SK-N-SH (cell line): Measurements from ENCODE around the gene OR2S2. TPM values are rescaled to one million over a fixed set of nuclear protein-coding genes. Genes with fewer than 3 reads are reported as not detected.

Experiments used
- CTCF ChIA-PET: fragments of 300-600, 350-600 bp; formaldehyde crosslinking; extraction: SDS; loops from one replicate; lab custom pipeline; 2021; lab: Yijun Ruan, JAX
- POLR2A ChIA-PET: fragments of 350-600 bp; sonication (Branson Sonifier 250); formaldehyde crosslinking; extraction: SDS; loops from one replicate; lab custom pipeline; 2020; ENCODE audit warnings: antibody characterized with exemption, inconsistent platforms; lab: Yijun Ruan, JAX
- DNase-seq: peaks from one replicate; pipeline ENCODE4 v3.0.0; 2012
- H2AFZ ChIP-seq: fragments of 200-600 bp; sonication (generic); 2 replicates; pipeline ENCODE4 v1.8.1; 2016; ENCODE audit warnings: antibody characterized with exemption, mild to moderate bottlenecking, low read depth
- H3F3A ChIP-seq: fragments of 200-600 bp; sonication (generic); replicated peaks from 2 replicates; pipeline ENCODE3; 2016; ENCODE audit warnings: antibody characterized with exemption, mild to moderate bottlenecking; ENCODE audit not compliant: insufficient read depth
- H3K27ac ChIP-seq, 2 experiments: fragments of 200-500 bp in 1 of 2; fragments of 200-600 bp in 1 of 2; sonication (Bioruptor generic) in 1 of 2; sonication (generic), shearing (Covaris generic) in 1 of 2; 2 replicates each; pipeline versions ENCODE4 v1.5.1 to v1.6.1; 2014 to 2016; ENCODE audit warnings: low read depth in 2 of 2, inconsistent platforms in 1 of 2, low read length in 1 of 2, mild to moderate bottlenecking in 1 of 2, mixed read lengths in 1 of 2
- H3K27me3 ChIP-seq: fragments of 200-600 bp; sonication (generic), shearing (Covaris generic); 2 replicates; pipeline ENCODE4 v1.6.1; 2016; ENCODE audit warnings: mixed run types; ENCODE audit not compliant: insufficient read depth
- H3K36me3 ChIP-seq, 2 experiments: fragments of 200-500 bp in 1 of 2; fragments of 200-600 bp in 1 of 2; sonication (Bioruptor generic) in 1 of 2; sonication (generic) in 1 of 2; replicated peaks in 1 of 2; 2 replicates each; pipeline versions ENCODE3 to v1.5.1; 2014 to 2016; ENCODE audit warnings: low read length in 1 of 2, mild to moderate bottlenecking in 1 of 2; ENCODE audit not compliant: insufficient read depth in 2 of 2, control insufficient read depth in 1 of 2
- H3K4me1 ChIP-seq, 2 experiments: fragments of 200-500 bp in 1 of 2; fragments of 200-600 bp in 1 of 2; sonication (Bioruptor generic) in 1 of 2; sonication (generic), shearing (Covaris generic) in 1 of 2; 2 replicates each; pipeline versions ENCODE4 v1.5.1 to v1.6.1; 2014 to 2016; ENCODE audit warnings: low read depth in 1 of 2, low read length in 1 of 2, mixed run types in 1 of 2; ENCODE audit not compliant: insufficient read depth in 2 of 2, control insufficient read depth in 1 of 2
- H3K4me2 ChIP-seq: fragments of 200-600 bp; sonication (generic), shearing (Covaris generic); 2 replicates; pipeline ENCODE4 v1.6.1; 2017; ENCODE audit warnings: mixed run types
- H3K4me3 ChIP-seq, 2 experiments: fragments of 200-500 bp in 1 of 2; fragments of 200-600 bp in 1 of 2; sonication (Bioruptor generic) in 1 of 2; sonication (generic), shearing (Covaris generic) in 1 of 2; 2 replicates each; pipeline versions ENCODE4 v1.5.1 to v1.8.1; 2014 to 2016; ENCODE audit warnings: low read depth in 2 of 2, inconsistent platforms in 1 of 2, low read length in 1 of 2, mild to moderate bottlenecking in 1 of 2, mixed read lengths in 1 of 2, moderate library complexity in 1 of 2
- H3K79me2 ChIP-seq: fragments of 200-600 bp; sonication (generic); 2 replicates; pipeline ENCODE4 v1.8.1; 2017; ENCODE audit warnings: mild to moderate bottlenecking; ENCODE audit not compliant: insufficient read depth
- H3K9ac ChIP-seq: fragments of 200-600 bp; sonication (generic); 2 replicates; pipeline ENCODE4 v1.6.1; 2017; ENCODE audit warnings: mixed run types
- H3K9me2 ChIP-seq: fragments of 200-600 bp; sonication (generic); 2 replicates; pipeline ENCODE4 v1.6.1; 2017; ENCODE audit warnings: mixed run types
- H3K9me3 ChIP-seq: fragments of 200-600 bp; sonication (generic); 2 replicates; pipeline ENCODE4 v1.6.1; 2017; ENCODE audit warnings: mixed run types, mild to moderate bottlenecking, moderate library complexity
- H4K20me1 ChIP-seq: fragments of 200-600 bp; sonication (generic); 2 replicates; pipeline ENCODE4 v1.6.1; 2017; ENCODE audit warnings: mild to moderate bottlenecking, mixed run types; ENCODE audit not compliant: insufficient read depth
- ELF1 ChIP-seq: IDR thresholded peaks from 2 replicates; pipeline ENCODE4 v1.4.0; 2012
- EP300 ChIP-seq, 2 experiments: IDR thresholded peaks; 2 replicates each; pipeline versions ENCODE4 v1.4.0 to v1.6.1; 2012; ENCODE audit warnings: borderline replicate concordance in 1 of 2, low read depth in 1 of 2, low read length in 1 of 2
- FOSL2 ChIP-seq: IDR thresholded peaks from 2 replicates; pipeline ENCODE4 v1.4.0; 2012; ENCODE audit warnings: low read depth, mild to moderate bottlenecking, moderate library complexity, borderline replicate concordance
- FOXJ3 ChIP-seq: sonication (generic); formaldehyde crosslinking; IDR thresholded peaks from 2 replicates; pipeline ENCODE4 v1.5.1; 2020; ENCODE audit warnings: mild to moderate bottlenecking, missing genetic modification reagents
- FOXM1 ChIP-seq: IDR thresholded peaks from 2 replicates; pipeline ENCODE4 v1.4.0; 2012; ENCODE audit warnings: low read depth, mild to moderate bottlenecking
- IRF3 ChIP-seq: fragments of 150-350 bp; IDR thresholded peaks from 2 replicates; pipeline ENCODE4 v1.6.1; 2016; ENCODE audit warnings: mild to moderate bottlenecking, low read depth, low read length
- JUND ChIP-seq: IDR thresholded peaks from 2 replicates; pipeline ENCODE4 v1.4.0; 2012
- MAX ChIP-seq: IDR thresholded peaks from 2 replicates; pipeline ENCODE4 v1.4.0; 2012; ENCODE audit warnings: low read depth
- MEF2A ChIP-seq: IDR thresholded peaks from 2 replicates; pipeline ENCODE4 v1.4.0; 2012; ENCODE audit warnings: low read depth, borderline replicate concordance
- NFIC ChIP-seq: IDR thresholded peaks from 2 replicates; pipeline ENCODE4 v1.4.0; 2012; ENCODE audit warnings: borderline replicate concordance
- NRF1 ChIP-seq: IDR thresholded peaks from 2 replicates; pipeline ENCODE4 v1.6.1; 2012; ENCODE audit warnings: low read depth, mild to moderate bottlenecking, low read length
- PBX3 ChIP-seq: IDR thresholded peaks from 2 replicates; pipeline ENCODE4; 2012
- RAD21 ChIP-seq: IDR thresholded peaks from 2 replicates; pipeline ENCODE4 v1.6.1; 2012; ENCODE audit warnings: mild to moderate bottlenecking, low read length
- RFX5 ChIP-seq: IDR thresholded peaks from 2 replicates; pipeline ENCODE4 v1.6.1; 2012; ENCODE audit warnings: mild to moderate bottlenecking, improper control_type of control experiment, low read length
- RXRA ChIP-seq: IDR thresholded peaks from 2 replicates; pipeline ENCODE4 v1.4.0; 2012; ENCODE audit warnings: low read depth, mild to moderate bottlenecking, borderline replicate concordance
- SIN3A ChIP-seq: IDR thresholded peaks from 2 replicates; pipeline ENCODE4 v1.6.1; 2012; ENCODE audit warnings: low read depth, mild to moderate bottlenecking, low read length, moderate library complexity, borderline replicate concordance
- SMC3 ChIP-seq: IDR thresholded peaks from 2 replicates; pipeline ENCODE4 v1.6.1; 2012; ENCODE audit warnings: low read depth, low read length, improper control_type of control experiment
- TAF1 ChIP-seq: IDR thresholded peaks from 2 replicates; pipeline ENCODE4 v1.6.1; 2012; ENCODE audit warnings: low read depth, mild to moderate bottlenecking, low read length, moderate library complexity, borderline replicate concordance
- TCF12 ChIP-seq: IDR thresholded peaks from 2 replicates; pipeline ENCODE4 v1.4.0; 2012
- USF2 ChIP-seq: fragments of 150-350 bp; IDR thresholded peaks from 2 replicates; pipeline ENCODE4 v1.6.1; 2017; ENCODE audit warnings: antibody characterized with exemption, low read length, low read depth, borderline replicate concordance
- YY1 ChIP-seq: IDR thresholded peaks from 2 replicates; pipeline ENCODE4 v1.4.0; 2012; ENCODE audit warnings: low read depth, mild to moderate bottlenecking
- WGBS: methylation state at CpG from one replicate; pipeline ENCODE4 v1.1.6; 2017; ENCODE audit warnings: low lambda C conversion rate; 5-methylcytosine and 5-hydroxymethylcytosine counted together
- polyA plus RNA-seq, 3 experiments: library from polyadenylated mRNA; depleted of rRNA; stranded (reverse); fragments of >200 nt; gene quantifications; 2 replicates each; pipeline ENCODE4 v1.2.3, GENCODE V29; 2012

Gene OR2S2
- polyA plus RNA-seq, 1 of the 3 experiments (the other 2 are of a cell fraction), result not detected

GRCh38 chr9:35937227-35937626 lies 20.7 kb downstream of the OR2S2 start:
- no peaks in the 10 kb centered on the region for H3K9me2 ChIP-seq
- peaks cover 34% of the 10 kb centered on the region for H3F3A ChIP-seq
- no peak overlapping the region for H3K4me2 ChIP-seq
- TF ChIP-seq RXRA, result no peak
- TF ChIP-seq NRF1, result no peak
- no peak for TF ChIP-seq ELF1
- TF ChIP-seq MEF2A, result no peak
- no peak for TF ChIP-seq FOXJ3 (CRISPR knock-in tag)
- no peak for TF ChIP-seq TAF1
- TF ChIP-seq FOSL2, result no peak
- no peak for TF ChIP-seq NFIC
- no peaks in the 10 kb centered on the region for H3K27me3 ChIP-seq
- ChIA-PET CTCF (interaction anchor here (0.7 kb wide), 1 partner anchor 8 kb away, joined by 3 read pairs; no protein-coding TSS in a partner anchor), POLR2A (no interaction called here)
- WGBS, result 100% methylated on average over 2 of the region's 2 CpGs
- H3K9me3 ChIP-seq, result no peaks in the 10 kb centered on the region
- no peaks in the 10 kb centered on the region for H3K36me3 ChIP-seq
- H3K9ac ChIP-seq, result no peak overlapping the region
- DNase-seq, result no peak
- no peaks in the 10 kb centered on the region for H3K79me2 ChIP-seq
- no peaks in the 10 kb centered on the region for H4K20me1 ChIP-seq
- H2AFZ ChIP-seq, result no peak overlapping the region
- peaks cover 0 to 17% of the 10 kb centered on the region in 2 experiments; a peak in 3 of 4 replicates for H3K4me1 ChIP-seq
- peak overlapping the region in 1 of 2 experiments; percentile 77; a peak in 1 of 4 replicates for H3K27ac ChIP-seq
- no peak overlapping the region for H3K4me3 ChIP-seq

GRCh38 chr9:35935755-35936509 lies 22.0 kb downstream of the OR2S2 start:
- Histone ChIP-seq H3K9ac (peak overlapping the region; percentile 31; the same call in 1 of the 2 replicates), H3K9me2 (no peaks in the 10 kb centered on the region), H3K9me3 (no peaks in the 10 kb centered on the region), H3K36me3 (no peaks in the 10 kb centered on the region), H2AFZ (peak overlapping the region; percentile 40; the same call in 1 of the 2 replicates), H4K20me1 (no peaks in the 10 kb centered on the region), H3K27ac (peak overlapping the region; percentile 77 to 79; a peak in 3 of 4 replicates), H3K4me2 (no peak overlapping the region), H3K4me3 (no peak overlapping the region; a peak in 1 of 4 replicates), H3K4me1 (peaks cover 0 to 17% of the 10 kb centered on the region in 2 experiments; a peak in 3 of 4 replicates), H3F3A (peaks cover 34% of the 10 kb centered on the region), H3K27me3 (no peaks in the 10 kb centered on the region), H3K79me2 (no peaks in the 10 kb centered on the region)
- no peak for DNase-seq
- CTCF ChIA-PET, result interaction anchor here (1.0 to 1.6 kb wide), 3 partner anchors 9 to 33 kb away, joined by 4 to 11 read pairs (median 6); no protein-coding TSS in a partner anchor
- POLR2A ChIA-PET, result no interaction called here
- 25% methylated on average over 7 of the region's 7 CpGs for WGBS
- no peak for TF ChIP-seq FOXJ3 (CRISPR knock-in tag)
- TF ChIP-seq SIN3A, result no peak
- no peak for TF ChIP-seq RAD21
- no peak for TF ChIP-seq FOXM1
- no peak for TF ChIP-seq RFX5
- no peak for TF ChIP-seq MEF2A
- TF ChIP-seq SMC3, result no peak
- TF ChIP-seq FOSL2, result no peak; the same call in 1 of the 2 replicates
- TF ChIP-seq IRF3, result no peak
- TF ChIP-seq JUND, result 0 out of 2 replicates have a peak, but pooled peaks have one; percentile 45
- TF ChIP-seq YY1, result 0 out of 2 replicates have a peak, but pooled peaks have one; percentile 20
- TF ChIP-seq NFIC, result peak; percentile 77; the same call in 1 of the 2 replicates
- TF ChIP-seq USF2, result no peak
- TF ChIP-seq TAF1, result no peak
- no peak for TF ChIP-seq EP300 (IDR thresholded peaks at IDR 0.05; ENCODE audit: borderline replicate concordance in 1 of 2, low read depth in 1 of 2, low read length in 1 of 2)
- peak; percentile 58 for TF ChIP-seq PBX3
- TF ChIP-seq TCF12, result peak; percentile 61
- TF ChIP-seq MAX, result no peak
